HG02678 (cell line): ENCODE results near the gene NFX1.

Experiments used
- ATAC-seq: cut with Tn5 transposase; IDR thresholded peaks from one replicate; pipeline ENCODE4 v1.9.1; 2021; ENCODE audit warnings: mild to moderate bottlenecking, moderate library complexity; ENCODE audit not compliant: unreplicated experiment

Gene NFX1

DNA sequence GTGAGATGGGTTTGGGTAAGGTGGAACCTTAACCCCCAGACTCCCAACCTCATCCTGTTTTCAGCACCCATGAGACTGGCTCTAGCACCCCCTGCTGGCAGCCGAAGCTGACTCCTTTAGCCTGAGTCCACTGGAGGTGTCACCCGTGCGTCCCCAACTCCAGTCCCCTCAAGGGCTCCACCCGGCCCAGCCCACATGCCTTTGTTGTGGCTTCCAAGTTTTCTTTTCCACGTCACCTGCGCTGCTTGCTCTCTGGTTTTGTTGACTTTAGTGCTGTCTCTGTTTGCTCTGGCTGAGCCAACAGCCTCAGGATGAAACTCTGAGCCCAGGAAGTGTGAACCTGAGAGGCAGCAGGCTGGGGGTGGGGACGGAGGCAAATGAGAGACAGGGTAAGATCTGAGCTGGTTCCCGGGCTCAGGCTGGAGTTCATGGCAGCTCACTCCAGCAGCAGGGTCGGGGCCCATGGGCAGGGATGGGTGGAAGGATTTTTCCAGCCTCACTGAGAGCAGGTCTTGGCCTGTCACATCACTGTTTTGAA is 125.3 kb downstream of the NFX1 start:
- peak; percentile 67 for ATAC-seq

DNA sequence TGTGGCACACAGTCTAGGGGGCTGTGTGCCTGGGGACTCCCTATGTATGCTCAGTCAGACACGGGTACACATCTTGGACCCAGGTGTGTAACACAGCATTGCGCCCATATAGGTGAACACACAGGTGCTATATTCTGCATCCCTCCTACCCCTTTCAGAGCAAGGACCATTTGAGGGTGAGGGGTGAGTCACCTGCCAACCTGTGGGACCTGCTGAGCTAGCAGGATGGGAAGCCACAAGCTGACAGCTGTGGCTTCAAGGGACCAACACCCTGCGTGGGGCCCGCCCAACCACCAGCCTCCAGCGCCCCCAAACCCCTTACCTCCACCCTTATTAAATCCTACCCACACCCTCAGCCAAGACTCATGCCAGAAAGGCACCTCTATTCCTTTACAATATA is 126.7 kb downstream of the NFX1 start:
- ATAC-seq = no peak

DNA sequence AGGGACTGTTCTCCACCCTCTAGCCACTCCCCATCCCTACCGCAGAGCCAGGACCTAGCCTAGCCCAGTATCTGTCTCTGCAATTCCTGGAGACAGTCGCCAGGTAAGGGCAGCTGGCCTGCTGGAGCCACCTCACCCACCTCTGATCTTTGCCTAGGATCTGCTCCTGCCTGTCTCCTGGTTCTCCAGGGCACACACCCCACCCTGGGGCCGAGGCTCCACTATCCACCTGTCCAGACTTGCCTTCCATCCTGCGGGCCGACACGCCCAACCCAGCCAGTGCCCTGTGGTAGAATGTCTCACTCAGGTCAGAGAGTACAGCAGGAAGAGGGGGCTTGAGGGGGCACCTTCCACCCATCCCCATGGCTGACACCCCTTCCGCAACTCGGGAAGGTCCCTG is 127.8 kb downstream of the NFX1 start:
- ATAC-seq = no peak

DNA sequence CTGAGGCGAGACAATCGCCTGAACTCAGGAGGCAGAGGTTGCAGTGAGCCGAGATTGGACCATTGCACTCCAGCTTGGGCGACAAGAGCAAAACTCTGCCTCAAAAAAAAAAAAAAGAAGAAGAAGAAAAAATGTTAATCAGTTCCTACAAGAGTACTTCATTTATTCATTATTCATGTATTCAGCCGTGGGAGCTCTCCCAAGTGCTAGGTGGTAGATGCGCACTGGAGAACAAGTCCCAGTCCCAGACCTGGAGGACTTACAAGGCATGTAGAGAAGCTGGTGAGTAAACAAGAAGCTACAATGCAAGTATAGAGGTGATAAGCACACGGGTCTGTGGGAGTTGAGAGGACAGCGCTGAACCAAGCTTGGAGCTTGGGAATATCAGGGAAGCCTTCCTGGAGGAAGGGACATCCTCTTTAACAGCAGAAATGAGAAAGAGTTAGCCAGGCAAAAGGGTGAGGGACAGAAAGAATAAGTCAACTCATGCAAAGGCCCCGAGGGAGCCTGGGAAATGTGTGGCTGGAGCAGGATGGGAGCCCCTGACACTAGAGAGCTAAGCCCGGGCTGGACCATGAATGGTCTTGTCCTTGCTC is 129.5 kb downstream of the NFX1 start:
- ATAC-seq = no peak
